Measurements from ENCODE around the gene RAB31.

GRCh38 chr18:9735238-9735637 is 27.1 kb downstream of the RAB31 start:
- no peak for TF ChIP-seq RXRA (IDR thresholded peaks at IDR 0.05; ENCODE audit: borderline replicate concordance, low read depth)
- no peak for TF ChIP-seq POLR2AphosphoS5 (IDR thresholded peaks at IDR 0.05; ENCODE audit: low read depth, low read length)
- TF ChIP-seq TEAD4 (IDR thresholded peaks at IDR 0.05; ENCODE audit: borderline replicate concordance, insufficient read depth) = no peak
- TF ChIP-seq, protein P1, sequence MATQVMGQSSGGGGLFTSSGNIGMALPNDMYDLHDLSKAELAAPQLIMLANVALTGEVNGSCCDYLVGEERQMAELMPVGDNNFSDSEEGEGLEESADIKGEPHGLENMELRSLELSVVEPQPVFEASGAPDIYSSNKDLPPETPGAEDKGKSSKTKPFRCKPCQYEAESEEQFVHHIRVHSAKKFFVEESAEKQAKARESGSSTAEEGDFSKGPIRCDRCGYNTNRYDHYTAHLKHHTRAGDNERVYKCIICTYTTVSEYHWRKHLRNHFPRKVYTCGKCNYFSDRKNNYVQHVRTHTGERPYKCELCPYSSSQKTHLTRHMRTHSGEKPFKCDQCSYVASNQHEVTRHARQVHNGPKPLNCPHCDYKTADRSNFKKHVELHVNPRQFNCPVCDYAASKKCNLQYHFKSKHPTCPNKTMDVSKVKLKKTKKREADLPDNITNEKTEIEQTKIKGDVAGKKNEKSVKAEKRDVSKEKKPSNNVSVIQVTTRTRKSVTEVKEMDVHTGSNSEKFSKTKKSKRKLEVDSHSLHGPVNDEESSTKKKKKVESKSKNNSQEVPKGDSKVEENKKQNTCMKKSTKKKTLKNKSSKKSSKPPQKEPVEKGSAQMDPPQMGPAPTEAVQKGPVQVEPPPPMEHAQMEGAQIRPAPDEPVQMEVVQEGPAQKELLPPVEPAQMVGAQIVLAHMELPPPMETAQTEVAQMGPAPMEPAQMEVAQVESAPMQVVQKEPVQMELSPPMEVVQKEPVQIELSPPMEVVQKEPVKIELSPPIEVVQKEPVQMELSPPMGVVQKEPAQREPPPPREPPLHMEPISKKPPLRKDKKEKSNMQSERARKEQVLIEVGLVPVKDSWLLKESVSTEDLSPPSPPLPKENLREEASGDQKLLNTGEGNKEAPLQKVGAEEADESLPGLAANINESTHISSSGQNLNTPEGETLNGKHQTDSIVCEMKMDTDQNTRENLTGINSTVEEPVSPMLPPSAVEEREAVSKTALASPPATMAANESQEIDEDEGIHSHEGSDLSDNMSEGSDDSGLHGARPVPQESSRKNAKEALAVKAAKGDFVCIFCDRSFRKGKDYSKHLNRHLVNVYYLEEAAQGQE (IDR thresholded peaks at IDR 0.05; ENCODE audit: low read depth, low read length) = no peak
- TF ChIP-seq, protein P2, sequence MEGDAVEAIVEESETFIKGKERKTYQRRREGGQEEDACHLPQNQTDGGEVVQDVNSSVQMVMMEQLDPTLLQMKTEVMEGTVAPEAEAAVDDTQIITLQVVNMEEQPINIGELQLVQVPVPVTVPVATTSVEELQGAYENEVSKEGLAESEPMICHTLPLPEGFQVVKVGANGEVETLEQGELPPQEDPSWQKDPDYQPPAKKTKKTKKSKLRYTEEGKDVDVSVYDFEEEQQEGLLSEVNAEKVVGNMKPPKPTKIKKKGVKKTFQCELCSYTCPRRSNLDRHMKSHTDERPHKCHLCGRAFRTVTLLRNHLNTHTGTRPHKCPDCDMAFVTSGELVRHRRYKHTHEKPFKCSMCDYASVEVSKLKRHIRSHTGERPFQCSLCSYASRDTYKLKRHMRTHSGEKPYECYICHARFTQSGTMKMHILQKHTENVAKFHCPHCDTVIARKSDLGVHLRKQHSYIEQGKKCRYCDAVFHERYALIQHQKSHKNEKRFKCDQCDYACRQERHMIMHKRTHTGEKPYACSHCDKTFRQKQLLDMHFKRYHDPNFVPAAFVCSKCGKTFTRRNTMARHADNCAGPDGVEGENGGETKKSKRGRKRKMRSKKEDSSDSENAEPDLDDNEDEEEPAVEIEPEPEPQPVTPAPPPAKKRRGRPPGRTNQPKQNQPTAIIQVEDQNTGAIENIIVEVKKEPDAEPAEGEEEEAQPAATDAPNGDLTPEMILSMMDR (IDR thresholded peaks at IDR 0.05) = no peak
- TF ChIP-seq EP300 (IDR thresholded peaks at IDR 0.05; ENCODE audit: borderline replicate concordance in 1 of 2, low read depth in 1 of 2, low read length in 1 of 2) = no peak
- TF ChIP-seq SMC3 (IDR thresholded peaks at IDR 0.05; ENCODE audit: low read depth, low read length) = no peak
- no peak for TF ChIP-seq RCOR1 (IDR thresholded peaks at IDR 0.05; ENCODE audit: low read length)
- no peak for TF ChIP-seq ZBTB33 (IDR thresholded peaks at IDR 0.05; ENCODE audit: borderline replicate concordance, low read depth)

Data from SK-N-SH (cell line).